Measurements from ENCODE around the gene COL23A1.

Gene COL23A1

GRCh38 chr5:178473854-178474253 lies 116.3 kb downstream of the COL23A1 start:
- DNase-seq, result no peak

GRCh38 chr5:178472138-178472537 lies 118.1 kb downstream of the COL23A1 start:
- DNase-seq, result no peak

GRCh38 chr5:178471711-178472110 lies 118.5 kb downstream of the COL23A1 start:
- DNase-seq, result no peak

DNA sequence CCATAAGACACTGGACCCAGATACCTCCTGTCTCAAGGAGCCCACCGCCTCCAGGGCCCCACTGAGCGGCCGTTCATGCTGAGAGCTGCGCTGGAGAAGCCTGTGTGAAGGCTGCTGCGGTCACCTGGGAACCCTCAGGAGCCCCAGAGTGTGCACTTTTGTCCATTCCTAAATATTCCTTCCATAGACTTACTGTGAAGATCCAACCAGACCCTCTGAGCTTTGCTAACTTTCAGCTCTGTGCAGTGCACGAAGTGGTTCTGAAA lies 119.5 kb downstream of the COL23A1 start:
- no peak for DNase-seq

DNA sequence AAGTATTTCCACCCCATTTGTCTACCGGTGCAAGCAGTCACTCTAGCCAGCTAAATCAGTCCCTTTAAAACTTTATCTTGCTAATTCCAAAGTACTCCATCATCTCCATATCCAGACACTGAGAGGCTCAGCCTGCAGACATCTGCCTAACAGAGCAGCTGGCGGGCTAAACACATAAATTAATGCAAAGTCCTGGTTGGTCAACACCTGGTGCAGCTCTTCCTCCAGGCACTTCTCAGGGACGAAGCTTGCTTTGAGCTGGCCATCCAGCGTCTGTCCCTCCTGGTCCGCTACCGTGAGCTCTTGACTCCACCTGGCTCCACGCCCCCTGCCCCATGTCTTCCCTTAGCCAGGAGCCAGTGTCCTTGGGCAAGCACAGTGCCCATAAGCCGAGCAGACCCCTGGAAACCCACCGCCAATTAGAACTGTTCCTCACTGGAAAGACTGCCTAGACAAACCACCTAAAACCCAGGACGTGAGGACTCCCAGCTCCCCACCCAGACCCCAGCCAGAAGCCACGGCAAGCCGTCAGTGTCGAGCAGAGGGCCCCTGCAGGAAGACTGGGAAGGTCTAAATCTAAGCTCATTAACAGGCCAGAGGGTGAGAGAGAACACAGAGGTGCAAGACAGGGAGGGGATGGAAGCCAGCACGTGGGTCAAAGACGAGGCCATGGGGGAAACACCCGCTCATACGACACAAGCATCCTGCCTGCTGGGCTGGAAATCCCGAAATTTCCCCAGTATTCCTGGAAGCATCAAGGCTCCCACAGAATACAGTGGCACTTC lies 120.0 kb downstream of the COL23A1 start:
- DNase-seq, result no peak

DNA sequence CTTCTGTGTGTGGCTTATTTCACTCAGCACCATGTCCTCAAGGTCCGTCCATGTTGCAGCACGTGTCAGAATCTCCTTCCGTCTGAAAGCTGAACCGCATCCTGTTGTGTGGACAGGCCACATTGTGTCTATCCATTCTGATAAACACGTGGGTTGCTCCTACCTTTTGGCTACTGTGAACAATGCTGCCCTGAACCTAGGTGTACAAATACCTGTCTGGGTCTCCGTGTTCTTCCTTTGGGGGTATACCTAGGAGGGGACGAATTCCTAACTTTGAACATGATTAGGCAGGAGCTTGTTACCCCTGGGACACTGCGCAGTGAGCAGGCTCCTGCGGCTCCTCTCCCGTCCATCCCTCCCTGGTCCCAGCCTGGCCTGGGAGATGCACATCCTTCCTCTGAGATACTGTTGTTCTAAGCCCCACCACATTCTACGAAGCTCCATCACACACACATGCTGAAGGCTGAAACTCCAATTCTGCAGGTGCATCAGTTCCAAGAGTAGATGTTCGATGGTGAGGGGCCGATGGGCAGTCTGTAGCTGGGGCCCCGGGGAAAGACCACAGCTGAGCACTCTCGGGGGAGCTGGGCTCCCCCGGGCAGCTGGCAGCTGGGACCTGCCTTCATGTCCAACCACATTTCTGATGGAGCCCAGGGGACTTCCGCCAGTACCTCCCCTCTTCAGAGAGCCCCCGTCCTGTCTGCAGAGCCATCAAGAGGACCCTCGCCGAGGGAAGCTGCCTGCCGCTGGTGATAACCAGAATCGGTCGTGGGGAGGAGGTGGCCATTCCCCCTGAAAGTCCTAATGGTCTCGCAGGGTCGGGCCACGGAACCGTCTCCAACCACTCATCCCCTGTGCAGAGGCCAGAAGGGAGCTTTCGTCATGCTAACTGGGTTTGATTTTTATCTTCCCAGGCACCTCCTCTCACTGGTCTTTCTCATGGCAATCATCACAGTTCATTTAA lies 120.9 kb downstream of the COL23A1 start:
- no peak for DNase-seq

GRCh38 chr5:178468196-178468685 lies 122.0 kb downstream of the COL23A1 start:
- DNase-seq, result no peak

GRCh38 chr5:178467568-178468195 lies 122.5 kb downstream of the COL23A1 start:
- DNase-seq, result peak; percentile 46

DNA sequence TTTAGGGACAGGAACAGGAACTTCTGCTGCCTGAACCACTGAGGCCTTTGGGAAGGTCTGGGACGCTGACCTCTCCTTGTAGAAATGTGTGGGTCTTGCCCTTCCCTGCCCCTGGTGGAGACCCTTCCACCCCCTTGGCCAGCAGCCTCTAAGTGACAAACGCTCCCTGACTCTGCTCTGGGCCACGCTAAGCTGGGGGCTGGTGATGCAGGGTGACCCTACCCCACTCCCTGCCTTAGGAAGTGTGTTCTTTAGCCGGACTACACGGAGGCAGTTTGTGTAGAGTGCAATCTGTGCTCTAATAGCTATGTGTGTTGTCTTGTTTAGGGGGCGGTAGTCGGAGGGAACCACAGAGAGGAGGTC lies 123.0 kb downstream of the COL23A1 start:
- DNase-seq, result no peak

DNA sequence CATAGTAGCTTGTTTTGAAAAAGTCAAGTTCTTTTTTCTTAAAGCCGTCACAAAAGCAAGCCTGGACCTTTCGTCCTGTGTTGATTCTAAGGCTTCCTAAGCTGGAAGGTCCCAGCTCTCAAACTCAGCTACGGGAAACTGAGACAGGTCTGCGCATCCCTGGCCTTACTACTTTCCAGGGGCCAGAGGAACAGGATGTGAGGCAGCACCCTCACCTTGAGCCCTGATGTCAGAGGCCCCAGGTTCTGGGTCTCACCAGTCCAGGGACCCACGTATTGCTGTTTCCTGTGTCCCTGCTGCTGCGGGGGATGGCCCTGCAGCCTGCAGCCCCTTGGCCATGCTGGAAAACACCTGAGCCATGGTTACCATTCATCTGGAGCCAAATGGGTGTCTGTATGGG lies 123.9 kb downstream of the COL23A1 start:
- DNase-seq, result no peak

- DNase-seq, result no peak
These were observed 124.3 kb downstream of the COL23A1 start for GRCh38 chr5:178465861-178466288.

DNA sequence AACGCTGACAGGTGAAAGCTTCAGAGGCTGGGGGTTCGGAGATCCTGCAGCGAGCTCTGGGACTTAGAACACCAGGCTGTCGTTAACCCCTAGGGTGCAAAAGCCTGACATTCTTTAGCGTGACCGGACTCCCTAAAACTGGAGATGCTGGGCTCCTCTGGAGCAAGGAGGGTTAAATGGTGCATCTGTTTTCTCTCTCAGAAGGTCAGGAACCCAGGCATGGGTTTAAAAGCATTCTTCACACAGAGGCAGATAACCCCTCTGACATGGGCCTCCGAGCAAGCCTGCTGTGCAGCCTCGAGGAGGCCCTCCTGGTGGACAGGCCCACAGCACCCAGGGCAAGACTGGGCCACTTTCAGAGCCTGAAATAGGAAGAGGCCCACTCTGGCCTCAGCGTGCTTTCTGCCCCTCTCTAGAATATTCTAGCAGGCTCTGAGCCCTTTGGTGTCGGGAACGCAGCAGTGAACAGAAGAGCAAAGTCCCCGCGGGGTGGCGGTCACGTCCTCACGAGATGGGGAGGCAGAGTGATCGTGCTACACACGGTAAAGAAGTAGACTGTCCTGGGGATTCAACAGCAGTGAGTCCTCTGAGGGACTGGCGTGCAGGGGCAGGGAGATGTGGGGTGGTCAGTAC lies 124.8 kb downstream of the COL23A1 start:
- DNase-seq, result no peak

- DNase-seq, result no peak
These were observed 125.7 kb downstream of the COL23A1 start for GRCh38 chr5:178464431-178465048.

DNA sequence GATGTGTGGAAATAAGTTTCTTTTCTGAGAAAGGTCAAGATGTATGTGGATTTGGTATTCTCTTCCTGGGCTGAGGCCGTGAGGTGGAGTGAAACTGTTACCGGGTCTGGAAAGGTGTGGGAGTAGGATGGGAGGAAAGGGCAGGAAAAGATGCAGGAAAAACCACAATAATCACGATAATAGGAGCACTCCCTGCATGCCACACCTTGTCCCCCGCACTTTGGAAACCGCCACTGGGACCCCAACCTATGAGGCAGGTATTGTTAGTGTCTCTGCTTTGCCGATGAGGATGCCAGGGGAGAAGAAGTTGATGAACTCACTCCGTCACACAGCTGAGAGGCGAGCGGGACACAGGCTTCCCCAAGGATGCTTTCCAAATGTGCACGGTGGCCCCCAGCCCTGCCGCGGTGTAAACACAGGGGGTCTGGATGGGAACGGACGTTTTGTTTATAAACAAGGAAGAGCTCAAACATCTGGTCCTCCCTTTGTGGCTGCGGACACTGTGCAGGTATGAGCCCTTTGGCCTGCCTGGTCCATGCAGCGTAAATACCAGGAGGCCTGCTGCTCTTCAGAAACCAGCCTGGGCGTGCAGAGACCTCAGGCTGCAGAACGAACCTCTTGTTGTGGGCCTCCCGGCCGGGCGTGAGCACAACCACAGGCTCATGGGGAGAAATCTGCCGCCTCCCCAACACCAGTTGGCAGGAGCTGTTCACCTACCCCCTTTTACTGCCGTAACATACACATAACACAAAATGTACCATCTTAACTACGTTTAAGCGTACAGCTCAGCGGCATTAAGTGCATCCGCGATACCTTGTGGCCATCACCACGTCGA lies 126.7 kb downstream of the COL23A1 start:
- no peak for DNase-seq

DNA sequence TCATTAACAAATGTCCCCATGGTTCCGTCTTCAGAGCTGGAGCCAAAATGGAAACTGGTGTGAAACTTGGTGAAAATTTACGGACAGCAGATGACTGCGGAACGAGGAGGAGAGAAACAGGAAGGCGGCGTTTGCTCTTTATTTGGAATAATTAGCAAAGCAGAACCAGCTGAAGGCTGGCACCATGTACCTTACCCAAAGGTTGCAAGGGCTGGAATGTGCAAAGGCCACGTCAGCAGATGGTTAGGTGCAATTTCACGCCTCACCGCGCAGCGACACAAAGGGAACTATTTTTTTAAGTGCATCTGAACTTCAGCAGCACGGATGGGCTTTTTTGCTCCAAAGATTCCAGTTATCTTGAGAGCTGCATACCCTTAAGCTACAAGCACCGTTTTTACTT lies 127.4 kb downstream of the COL23A1 start:
- peak; percentile 42 for DNase-seq

- DNase-seq, result peak; percentile 64
These were observed 128.1 kb downstream of the COL23A1 start for GRCh38 chr5:178462076-178462475.

- no peak for DNase-seq
These were observed 129.0 kb downstream of the COL23A1 start for GRCh38 chr5:178461004-178461730.

DNA sequence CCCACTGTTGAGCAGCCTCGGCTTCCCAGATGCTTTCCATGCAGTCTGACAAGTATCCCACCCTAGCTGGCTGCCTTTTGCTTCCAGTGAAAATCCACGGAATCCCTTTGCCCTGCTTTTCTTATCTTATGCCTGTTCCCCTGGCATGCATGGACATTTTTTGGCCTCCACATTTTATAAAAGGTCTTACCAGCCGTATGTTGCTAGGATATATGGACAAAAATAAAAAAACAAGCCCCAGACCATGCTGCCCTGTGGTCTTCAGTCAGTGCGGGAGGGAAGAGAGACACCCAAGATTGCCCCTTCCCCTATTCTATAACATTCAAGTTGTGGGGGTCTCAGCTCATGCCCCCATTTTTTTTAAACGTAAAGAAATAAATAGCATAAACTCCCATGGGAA lies 129.6 kb downstream of the COL23A1 start:
- no peak for DNase-seq

- no peak for DNase-seq
These were observed 130.0 kb downstream of the COL23A1 start for GRCh38 chr5:178460174-178460573.

- no peak for DNase-seq
These were observed 132.1 kb downstream of the COL23A1 start for GRCh38 chr5:178458140-178458539.

DNA sequence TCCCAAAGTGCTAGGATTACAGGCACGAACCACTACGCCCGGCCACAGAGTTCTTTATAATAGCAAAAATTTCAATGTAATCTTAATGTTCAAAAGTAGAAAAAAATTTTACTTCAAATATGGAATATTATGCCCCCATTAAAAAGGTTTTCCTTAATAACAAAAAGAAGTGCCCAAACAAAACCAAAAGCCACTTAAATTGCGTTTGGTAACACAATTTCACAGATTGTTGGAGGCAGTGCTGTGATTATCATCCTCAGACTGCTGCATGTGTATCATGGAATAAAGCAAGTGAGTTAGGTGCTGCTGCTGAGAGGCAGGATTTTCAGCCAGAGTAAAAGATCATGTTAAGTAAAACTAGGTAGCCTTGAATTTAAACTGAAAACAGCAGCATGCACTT lies 132.7 kb downstream of the COL23A1 start:
- DNase-seq, result no peak

All from fibroblast of skin of abdomen (primary cell).